ENCODE data around the gene MYLK3. TPM values are rescaled to one million over a fixed set of nuclear protein-coding genes. Genes with fewer than 3 reads are reported as not detected.

Gene MYLK3
- total and polyA plus RNA-seq, 2 of the 4 experiments (the other 2 are of a cell fraction): under 0.01 to 0.03 TPM

- H4K91ac ChIP-seq (ENCODE audit: insufficient read depth, low read depth, low read length): no peak overlapping the region
- TF ChIP-seq NFE2L2 (IDR thresholded peaks at IDR 0.05; ENCODE audit: low read depth, low read length): no peak
- TF ChIP-seq MAZ (IDR thresholded peaks at IDR 0.05; ENCODE audit: borderline replicate concordance, low read depth, low read length): no peak
- no peak for TF ChIP-seq RFX5 (IDR thresholded peaks at IDR 0.05; ENCODE audit: low read depth, low read length)
- no peak for TF ChIP-seq CEBPB (IDR thresholded peaks at IDR 0.05; ENCODE audit: low read depth, low read length)
- TF ChIP-seq FOS (IDR thresholded peaks at IDR 0.05; ENCODE audit: low read depth, low read length): no peak
- no peak for TF ChIP-seq RAD21 (IDR thresholded peaks at IDR 0.05; ENCODE audit: low read length)
- TF ChIP-seq BHLHE40 (IDR thresholded peaks at IDR 0.05; ENCODE audit: low read depth, low read length): no peak
- TF ChIP-seq SMC3 (IDR thresholded peaks at IDR 0.05; ENCODE audit: low read depth, low read length): no peak
- TF ChIP-seq MAFK (IDR thresholded peaks at IDR 0.05; ENCODE audit: low read depth, low read length): no peak
- no peak for TF ChIP-seq USF2 (IDR thresholded peaks at IDR 0.05; ENCODE audit: low read depth, low read length)
- TF ChIP-seq CHD1 (IDR thresholded peaks at IDR 0.05; ENCODE audit: low read depth, low read length): no peak
- TF ChIP-seq ELK1 (IDR thresholded peaks at IDR 0.05; ENCODE audit: borderline replicate concordance, low read depth, low read length): no peak
- TF ChIP-seq CTCF (conservative IDR thresholded peaks at IDR 0.05; ENCODE audit: low read depth, low read length): no peak
- H4K8ac ChIP-seq (ENCODE audit: low read depth in 2 of 2, low read length in 2 of 2): no peak overlapping the region
- H2BK120ac ChIP-seq (ENCODE audit: low read depth, low read length): no peak overlapping the region
- H2BK5ac ChIP-seq (ENCODE audit: low read depth, low read length, poor library complexity, severe bottlenecking): no peak overlapping the region
- in situ Hi-C loops (cut with MboI; ENCODE audit: low sequenced_read_pairs): no loop called here
- peaks cover 3% of the 10 kb centered on the region; the same call in 1 of the 2 replicates for H3K9me1 ChIP-seq (ENCODE audit: insufficient read depth, low read length)
- no peak overlapping the region for H2BK20ac ChIP-seq (ENCODE audit: low read depth, low read length)
- no TSS peak for BruUV-seq (replicated peaks)
- POLR2A ChIA-PET (ENCODE audit: unreplicated experiment): no interaction called here
- H3K79me1 ChIP-seq (ENCODE audit: low read depth in 1 of 2, low read length in 2 of 2): peaks cover 0 to 8% of the 10 kb centered on the region in 2 experiments; a peak in 3 of 4 replicates
- no peak overlapping the region for H4K5ac ChIP-seq (ENCODE audit: low read depth, low read length)
- H2BK15ac ChIP-seq (ENCODE audit: low read depth, low read length): no peak overlapping the region
- no peak overlapping the region for H3K4me2 ChIP-seq (ENCODE audit: low read depth, low read length)
- CTCF ChIA-PET: interaction anchor here (0.6 kb wide), 1 partner anchor 197 kb away, joined by 4 read pairs; no protein-coding TSS in a partner anchor
- dilution Hi-C loops (cut with HindIII; ENCODE audit: low sequenced_read_pairs, unreplicated experiment): no loop called here
- intact Hi-C loops (cut with micrococcal nuclease): no loop called here
- no peak overlapping the region for H3K23ac ChIP-seq (ENCODE audit: low read depth, low read length)
- no peak overlapping the region for H3K56ac ChIP-seq (ENCODE audit: extremely low read depth, insufficient read depth, low read length)
- no CpG with 5 or more reads among the region's 1 CpG for WGBS, 2 experiments (ENCODE audit: extremely low coverage in 2 of 2, insufficient read length in 1 of 2)
- H3K18ac ChIP-seq (ENCODE audit: low read depth, low read length): no peak overlapping the region
- no peak overlapping the region for H2AFZ ChIP-seq (replicated peaks; ENCODE audit: low read length, poor library complexity)
- no peaks in the 10 kb centered on the region for H3K27me3 ChIP-seq (ENCODE audit: control insufficient read depth, insufficient read depth, low read length)
- H3K4me1 ChIP-seq (ENCODE audit: control insufficient read depth, insufficient read depth, low read length): peaks cover 4% of the 10 kb centered on the region
- no peaks in the 10 kb centered on the region for H3K9me3 ChIP-seq (ENCODE audit: control insufficient read depth, insufficient read depth, low read length)
- H3K36me3 ChIP-seq (ENCODE audit: control insufficient read depth, insufficient read depth, low read length): peaks cover 1% of the 10 kb centered on the region; the same call in 1 of the 2 replicates
- H3K14ac ChIP-seq (replicated peaks; ENCODE audit: low read depth, low read length): no peak overlapping the region
- ATAC-seq (ENCODE audit: low read depth) (no peak), DNase-seq (no peak)
- H3K4ac ChIP-seq (ENCODE audit: low read depth, low read length): no peak overlapping the region
- no peaks in the 10 kb centered on the region for H4K20me1 ChIP-seq (ENCODE audit: insufficient read depth, low read length)
- no peak overlapping the region for H3K27ac ChIP-seq (ENCODE audit: insufficient read depth, low read length)
- H3K4me3 ChIP-seq (ENCODE audit: insufficient read depth, low read depth, low read length): no peak overlapping the region
- no peak overlapping the region for H2AK5ac ChIP-seq (ENCODE audit: low read depth, low read length)
- H3K9ac ChIP-seq (ENCODE audit: low read depth, low read length): no peak overlapping the region
- H2AK9ac ChIP-seq (replicated peaks; ENCODE audit: low read depth, low read length, poor library complexity): no peak overlapping the region
These were observed 39.8 kb upstream of the MYLK3 start for GRCh38 chr16:46787909-46788308.
